Endothelial cell of umbilical vein (primary cell): ENCODE measurements around the gene SAMD5. TPM values are rescaled to one million over a fixed set of nuclear protein-coding genes. Genes with fewer than 3 reads are reported as not detected.

Source experiments
- BruUV-seq: library from RNA; stranded (reverse); fragments of 400-500 nt; replicated peaks from 2 replicates; lab custom pipeline; 2021; lab: Mats Ljungman, UMichigan
- CTCF ChIA-PET: fragments of 300-600, 350-600 bp; sonication (Branson Sonifier 250); formaldehyde crosslinking; loops from one replicate; lab custom pipeline; 2021; ENCODE audit warnings: antibody characterized with exemption, inconsistent platforms; lab: Charles Lee
- POLR2A ChIA-PET: fragments of 300-600, 350-600 bp; sonication (Branson Sonifier 250); formaldehyde crosslinking; loops from one replicate; lab custom pipeline; 2021; ENCODE audit warnings: antibody characterized with exemption, inconsistent platforms; lab: Charles Lee
- DNase-seq: peaks from one replicate; pipeline ENCODE4 v3.0.0-alpha.2; 2011; ENCODE audit warnings: low read depth, low spot score
- FAIRE-seq: peaks from 2 replicates; lab custom pipeline; 2011; peaks lifted over from hg19 to GRCh38; lab: Jason Lieb, UNC
- H2AFZ ChIP-seq: 2 replicates; pipeline ENCODE4 v1.6.0; 2012; ENCODE audit warnings: low read depth, low read length, control low read depth, inconsistent platforms
- H3K27ac ChIP-seq: 2 replicates; pipeline ENCODE4 v1.5.1; 2011; ENCODE audit warnings: low read depth, mild to moderate bottlenecking, control low read depth, low read length, moderate library complexity; ENCODE audit not compliant: insufficient read depth
- H3K27me3 ChIP-seq, 2 experiments: 2 replicates each; pipeline versions ENCODE4 v1.6.0 to v1.6.1; 2011; ENCODE audit warnings: low read length in 2 of 2, mixed read lengths in 1 of 2; ENCODE audit not compliant: control insufficient read depth in 2 of 2, insufficient read depth in 2 of 2
- H3K36me3 ChIP-seq, 2 experiments: 2 replicates in 1 of 2; 3 replicates in 1 of 2; pipeline ENCODE4 v1.5.1; 2011; ENCODE audit warnings: low read length in 2 of 2, mild to moderate bottlenecking in 1 of 2, moderate library complexity in 1 of 2; ENCODE audit not compliant: control insufficient read depth in 2 of 2, insufficient read depth in 2 of 2; ENCODE audit errors: extremely low read depth in 1 of 2
- H3K4me1 ChIP-seq: 3 replicates; pipeline ENCODE4 v1.5.1; 2011; ENCODE audit warnings: mild to moderate bottlenecking, low read length; ENCODE audit not compliant: control insufficient read depth, insufficient read depth; ENCODE audit errors: extremely low read depth
- H3K4me2 ChIP-seq: 2 replicates; pipeline ENCODE4 v1.6.1; 2011; ENCODE audit warnings: low read length, control low read depth, mixed read lengths; ENCODE audit not compliant: insufficient read depth
- H3K4me3 ChIP-seq, 3 experiments: fragments of 200-600 bp in 1 of 3; sonication (generic), shearing (Covaris generic) in 1 of 3; replicated peaks in 1 of 3; 2 replicates each; pipeline ENCODE4 v1.5.1; 2011 to 2016; ENCODE audit warnings: control low read depth in 3 of 3, low read length in 3 of 3, mild to moderate bottlenecking in 2 of 3, inconsistent platforms in 1 of 3, low read depth in 1 of 3, moderate library complexity in 1 of 3; ENCODE audit not compliant: insufficient read depth in 1 of 3
- H3K79me2 ChIP-seq: 2 replicates; pipeline ENCODE4 v1.6.0; 2012; ENCODE audit warnings: low read length, inconsistent platforms; ENCODE audit not compliant: control insufficient read depth, insufficient read depth
- H3K9ac ChIP-seq: replicated peaks from 2 replicates; pipeline ENCODE3; 2011; ENCODE audit warnings: low read length, control low read depth; ENCODE audit not compliant: insufficient read depth; ENCODE audit errors: extremely low read depth
- H3K9me1 ChIP-seq: replicated peaks from 3 replicates; pipeline ENCODE4 v1.6.0; 2011; ENCODE audit warnings: mild to moderate bottlenecking, low read length; ENCODE audit not compliant: control insufficient read depth, insufficient read depth; ENCODE audit errors: extremely low read depth
- H3K9me3 ChIP-seq: replicated peaks from 2 replicates; pipeline ENCODE4 v1.5.1; 2012; ENCODE audit warnings: low read length, inconsistent platforms; ENCODE audit not compliant: control insufficient read depth, insufficient read depth
- H4K20me1 ChIP-seq: replicated peaks from 2 replicates; pipeline ENCODE3; 2011; ENCODE audit warnings: mild to moderate bottlenecking, low read length; ENCODE audit not compliant: control insufficient read depth, insufficient read depth; ENCODE audit errors: extremely low read depth
- CTCF ChIP-seq, 2 donors: IDR thresholded peaks; 1 replicate in 1 of 2; 2 replicates in 1 of 2; pipeline ENCODE4 v1.5.1; 2011; ENCODE audit warnings: low read length in 2 of 2, mild to moderate bottlenecking in 2 of 2, moderate library complexity in 2 of 2, control low read depth in 1 of 2, inconsistent platforms in 1 of 2, low read depth in 1 of 2; ENCODE audit not compliant: insufficient read depth in 1 of 2; ENCODE audit errors: extremely low read depth in 1 of 2
- EZH2 ChIP-seq: IDR thresholded peaks from 2 replicates; pipeline ENCODE4 v1.6.1; 2012; ENCODE audit warnings: borderline replicate concordance, low read depth, mild to moderate bottlenecking, moderate library complexity, low read length, inconsistent platforms; ENCODE audit not compliant: severe bottlenecking
- FOS ChIP-seq: IDR thresholded peaks from 2 replicates; pipeline ENCODE4 v1.6.1; 2011; ENCODE audit warnings: mild to moderate bottlenecking, low read length, moderate library complexity, borderline replicate concordance; ENCODE audit not compliant: insufficient read depth
- GATA2 ChIP-seq: IDR thresholded peaks from 2 replicates; pipeline ENCODE4 v1.7.0; 2011; ENCODE audit warnings: low read depth, mild to moderate bottlenecking, moderate library complexity, mixed read lengths, low read length; ENCODE audit not compliant: insufficient read length, insufficient read depth
- JUN ChIP-seq: IDR thresholded peaks from 2 replicates; pipeline ENCODE4 v1.6.1; 2011; ENCODE audit warnings: borderline replicate concordance, low read depth; ENCODE audit not compliant: insufficient read length, insufficient read depth
- MAX ChIP-seq: IDR thresholded peaks from 2 replicates; pipeline ENCODE4 v1.6.1; 2011; ENCODE audit not compliant: insufficient read depth, insufficient read length
- MYC ChIP-seq: IDR thresholded peaks from one replicate; pipeline ENCODE4 v1.6.1; 2011; ENCODE audit warnings: mild to moderate bottlenecking, low read depth, low read length
- POLR2A ChIP-seq: IDR thresholded peaks from 2 replicates; pipeline ENCODE4 v1.6.1; 2012; ENCODE audit warnings: low read depth, mild to moderate bottlenecking, control low read depth, low read length
- POLR2AphosphoS5 ChIP-seq: IDR thresholded peaks from 2 replicates; pipeline ENCODE4 v1.6.1; 2012; ENCODE audit warnings: low read depth, mild to moderate bottlenecking, control low read depth, low read length, moderate library complexity; ENCODE audit not compliant: insufficient read depth
- dilution Hi-C: fragments of 300-500 bp; cut with MboI; formaldehyde crosslinking; loops from one replicate; pipeline ENCODE4 v1.15.0; 2019; ENCODE audit warnings: low sequenced_read_pairs; ENCODE audit not compliant: extremely low pct_ligation_motif_present
- intact Hi-C: fragments of 100-400 bp; cut with micrococcal nuclease; formaldehyde crosslinking; loops from one replicate; pipeline ENCODE4 v1.10.0; 2022
- polyA plus RNA-seq, 4 experiments: library from polyadenylated mRNA; depleted of rRNA in 3 of 4; stranded (reverse) in 3 of 4; unstranded in 1 of 4; fragments of >200 nt; gene quantifications; 2 replicates each; pipeline versions ENCODE4 v1.2.1 to v1.2.3, GENCODE V29; 2011 to 2012; ENCODE audit warnings: missing spikeins in 1 of 4
- total RNA-seq: library from RNA; stranded (reverse); gene quantifications from 2 replicates; pipeline ENCODE4 v1.2.3, GENCODE V29; 2021

The SAMD5 gene
- total and polyA plus RNA-seq, 2 donors (not counting 3 experiments of a cell fraction or from before 2014, with no cell fraction given) = 0.75 to 6.9 TPM

GRCh38 chr6:147560670-147561069 lies 52.2 kb downstream of the SAMD5 start:
- BruUV-seq = no TSS peak
- intact Hi-C loops = no loop called here
- CTCF ChIA-PET = interaction anchor here (1.7 kb wide), 1 partner anchor 15 kb away, joined by 4 read pairs; no protein-coding TSS in a partner anchor

More at GRCh38 chr6:147560670-147561069, 52.2 kb downstream of the SAMD5 start:
- Histone ChIP-seq H4K20me1 (no peaks in the 10 kb centered on the region), H3K4me3 (no peak overlapping the region), H3K79me2 (no peaks in the 10 kb centered on the region), H3K27ac (no peak overlapping the region), H3K9me1 (no peaks in the 10 kb centered on the region), H2AFZ (no peak overlapping the region), H3K36me3 (no peaks in the 10 kb centered on the region), H3K4me1 (peaks cover 7% of the 10 kb centered on the region), H3K9me3 (no peaks in the 10 kb centered on the region), H3K9ac (no peak overlapping the region), H3K4me2 (no peak overlapping the region), H3K27me3 (no peaks in the 10 kb centered on the region)
- no peak for FAIRE-seq
- DNase-seq = no peak
- dilution Hi-C loops = no loop called here
- TF ChIP-seq MAX = no peak
- no peak for TF ChIP-seq CTCF (IDR thresholded peaks at IDR 0.05; ENCODE audit: extremely low read depth in 1 of 2, insufficient read depth in 1 of 2, low read depth in 1 of 2, low read length in 2 of 2)
- TF ChIP-seq MYC = no peak
- TF ChIP-seq FOS = no peak
- TF ChIP-seq POLR2A = no peak
- no peak for TF ChIP-seq JUN
- TF ChIP-seq POLR2AphosphoS5 = no peak
- no peak for TF ChIP-seq EZH2
- no peak for TF ChIP-seq GATA2
- POLR2A ChIA-PET = no interaction called here
